HG02884 (cell line): ENCODE data around the gene TOMM70.

Experiments used
- ATAC-seq: cut with Tn5 transposase; IDR thresholded peaks from one replicate; pipeline ENCODE4 v1.9.1; 2021; ENCODE audit warnings: mild to moderate bottlenecking, moderate library complexity; ENCODE audit not compliant: unreplicated experiment

TOMM70 gene

DNA sequence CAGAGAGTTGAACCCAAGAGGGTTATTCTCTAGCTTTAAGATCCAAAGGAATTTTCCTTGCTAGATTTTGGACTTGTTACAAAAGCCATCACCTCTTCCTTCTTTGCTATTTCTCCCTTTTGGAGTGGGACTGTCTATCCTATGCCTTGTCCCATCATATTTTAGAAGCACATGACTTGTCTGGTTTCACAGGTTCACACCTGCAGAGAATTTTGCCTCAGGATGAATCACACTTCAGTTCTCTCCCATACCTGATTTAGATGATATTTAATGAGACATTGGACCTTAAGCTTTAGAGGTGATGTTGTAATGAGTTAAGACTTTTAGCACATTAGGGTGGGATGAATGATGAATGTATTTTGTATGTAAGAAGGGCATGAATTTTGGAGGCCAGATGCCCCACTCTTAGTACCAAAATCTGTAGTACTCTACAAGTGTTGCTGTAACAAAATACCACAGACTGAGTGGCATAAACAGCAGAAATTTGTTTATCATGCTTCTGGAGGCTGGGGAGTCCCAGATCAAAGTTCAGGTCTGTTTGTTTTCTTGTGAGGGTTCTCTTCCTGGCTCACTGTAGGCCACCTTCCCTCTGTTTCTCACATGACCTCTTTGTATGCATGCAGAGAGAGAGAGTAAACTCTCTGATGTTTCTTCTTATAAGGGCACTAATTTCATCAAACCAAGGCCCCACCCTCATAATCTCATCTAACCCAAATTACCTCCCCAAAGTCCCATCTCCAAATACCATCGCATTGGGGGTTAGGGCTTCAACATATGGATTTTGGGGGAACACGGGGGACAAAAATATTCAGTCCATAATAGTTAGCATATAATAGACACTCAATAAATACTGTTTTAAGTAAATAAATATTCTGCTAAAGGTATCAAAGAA, 10.4 kb upstream of the TOMM70 start:
- ATAC-seq: no peak

DNA sequence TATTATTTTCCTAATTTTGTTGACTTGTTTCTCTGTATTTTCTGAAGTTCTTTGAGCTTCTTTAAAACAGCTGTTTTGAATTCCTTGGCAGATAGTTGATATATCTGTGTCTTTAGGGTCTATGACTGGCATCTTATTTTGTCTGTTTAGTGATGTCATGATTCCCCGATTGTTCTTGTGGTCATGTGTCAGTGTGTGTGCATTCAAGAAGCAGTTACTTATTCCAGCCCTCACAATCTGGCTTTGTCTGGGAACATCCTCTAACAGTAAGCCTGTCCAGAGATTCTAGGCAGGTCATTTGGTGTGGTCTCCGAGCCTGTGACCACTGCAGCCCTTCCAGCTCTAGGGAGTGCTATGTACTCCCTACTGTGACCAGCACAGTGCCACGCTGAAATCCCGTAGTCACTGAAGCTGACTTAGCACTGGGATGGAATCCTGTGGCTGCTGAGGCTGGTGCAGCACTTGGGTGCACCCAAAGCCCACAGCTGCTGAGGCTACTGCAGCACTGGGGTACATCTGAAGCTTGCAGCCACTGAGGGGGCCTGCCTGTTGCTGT, 7.2 kb upstream of the TOMM70 start:
- no peak for ATAC-seq

DNA sequence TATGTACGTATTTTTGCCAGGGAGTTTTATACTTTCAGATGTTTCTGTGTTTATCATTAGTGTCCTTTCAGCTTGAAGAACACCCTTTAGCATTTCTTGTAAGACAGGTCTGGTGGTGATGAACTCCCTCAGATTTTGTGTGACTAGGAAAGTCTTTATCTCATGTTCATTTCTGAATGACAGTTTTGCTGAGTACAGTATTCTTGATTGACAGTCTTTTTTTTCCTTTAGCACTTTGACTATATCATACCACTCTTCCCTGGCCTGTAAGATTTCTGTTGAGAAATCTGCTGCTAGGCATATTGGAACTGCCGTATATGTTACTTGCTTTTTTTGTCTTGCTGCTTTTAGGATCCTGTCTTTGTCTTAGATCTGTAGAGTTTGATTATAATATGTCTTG, 6.3 kb upstream of the TOMM70 start:
- ATAC-seq: no peak

DNA sequence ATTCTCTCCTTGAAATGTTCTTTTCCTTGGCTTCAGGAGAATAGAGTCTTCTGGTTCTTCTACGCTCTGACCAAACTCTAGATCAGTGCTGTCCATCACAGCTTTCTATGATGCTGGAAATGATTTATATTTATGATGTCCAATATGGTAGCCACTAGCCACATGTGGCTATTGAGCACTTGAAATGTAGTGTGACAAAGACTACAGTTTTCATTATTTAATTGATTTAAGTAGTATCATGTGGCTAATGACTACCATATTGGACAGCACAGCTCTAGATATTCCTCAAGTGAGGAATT, 3.3 kb upstream of the TOMM70 start:
- no peak for ATAC-seq

DNA sequence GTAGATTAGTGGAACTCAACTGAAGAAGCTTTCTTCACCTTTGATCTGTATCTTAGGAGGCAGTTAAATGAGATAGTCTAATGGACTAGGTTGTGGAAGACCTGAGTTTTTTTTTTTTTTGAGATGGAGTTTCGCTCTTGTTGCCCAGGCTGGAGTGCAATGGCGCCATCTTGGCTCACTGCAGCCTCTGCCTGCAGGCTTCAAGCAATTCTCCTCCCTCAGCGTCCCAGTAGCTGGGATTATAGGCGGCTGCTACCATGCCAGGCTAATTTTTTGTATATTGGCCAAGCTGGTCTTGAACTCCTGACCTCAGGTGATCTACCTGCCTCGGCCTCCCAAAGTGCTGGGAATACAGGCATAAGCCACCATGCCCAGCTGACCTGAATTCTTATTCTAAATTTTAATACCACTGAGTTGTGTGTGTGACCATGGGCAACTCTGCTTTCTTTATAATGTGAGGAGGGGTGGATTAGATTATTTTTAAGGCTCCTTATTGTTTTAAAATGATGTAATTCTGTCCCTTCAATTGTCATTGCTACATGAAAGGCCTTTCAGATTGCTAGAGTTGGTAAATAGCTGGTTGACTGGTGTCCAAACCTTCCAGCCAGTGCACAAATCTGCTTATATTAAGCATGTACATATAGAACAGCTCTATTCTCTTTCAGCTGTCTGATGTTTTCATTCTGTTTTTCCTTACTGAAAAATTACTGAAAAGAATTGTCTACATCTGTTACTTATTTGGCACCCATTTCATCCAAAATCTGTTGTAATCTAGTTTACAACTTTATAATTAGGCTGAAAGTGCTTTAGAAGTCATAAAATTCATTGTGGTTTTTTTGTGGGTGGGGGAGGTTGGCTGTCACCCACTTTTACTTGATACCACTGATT, 2.7 kb upstream of the TOMM70 start:
- no peak for ATAC-seq

DNA sequence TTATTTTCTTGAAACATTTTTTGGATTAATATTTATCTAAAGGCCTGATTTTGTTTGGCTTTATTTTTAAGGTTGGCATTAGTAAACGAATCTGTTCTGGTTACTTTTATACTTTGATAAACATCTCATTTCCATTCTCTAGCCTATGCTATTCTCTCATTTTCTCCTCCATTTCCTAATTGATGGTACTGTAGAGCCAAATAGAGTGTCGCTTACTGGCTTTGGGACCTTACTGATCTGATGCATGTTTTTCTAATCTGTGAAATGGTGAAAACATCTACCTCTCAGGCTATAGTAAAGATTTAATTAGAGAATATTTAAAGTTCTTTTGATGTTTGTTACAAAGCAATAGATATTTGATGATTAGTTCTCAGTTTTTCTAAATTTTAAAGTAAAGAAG, 2.0 kb upstream of the TOMM70 start:
- ATAC-seq: no peak

DNA sequence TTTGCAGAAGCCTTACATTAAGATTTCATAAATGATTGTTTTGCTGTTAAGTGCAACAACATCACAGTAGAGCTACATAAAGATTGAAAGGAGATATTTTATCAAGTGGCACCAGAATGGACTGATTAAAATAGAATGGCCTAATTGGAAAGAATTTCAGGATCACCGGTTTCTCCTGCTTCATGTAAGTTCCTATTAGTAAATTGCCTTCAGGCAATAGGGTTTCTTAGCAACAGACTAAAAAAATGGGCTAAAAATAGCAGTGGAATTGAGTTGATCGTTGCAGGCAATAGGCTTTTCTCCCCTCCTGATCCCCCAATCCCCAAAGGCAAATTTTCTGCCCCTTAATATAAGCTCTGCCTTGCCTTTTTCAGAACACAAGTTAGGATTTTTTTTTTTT, 1.4 kb upstream of the TOMM70 start:
- ATAC-seq: no peak

DNA sequence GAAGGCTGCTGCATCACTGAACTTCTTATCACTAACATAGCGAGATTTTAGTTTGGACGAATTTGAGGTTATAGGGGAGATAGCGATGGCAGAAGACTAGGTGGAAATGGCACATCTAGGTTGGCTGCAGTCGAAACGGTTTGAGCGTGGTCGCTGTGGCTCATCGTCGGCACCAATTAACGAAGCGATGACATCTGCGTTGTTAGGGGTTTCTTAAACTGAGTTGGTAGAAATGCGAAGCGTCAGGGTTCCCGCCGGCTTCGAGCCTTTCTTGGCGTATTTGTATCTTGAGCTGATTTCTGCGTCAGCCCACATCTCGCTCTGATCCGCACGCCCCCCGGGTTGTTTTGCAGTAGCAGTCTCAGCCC, 769 bp upstream of the TOMM70 start:
- ATAC-seq: peak; percentile 14

DNA sequence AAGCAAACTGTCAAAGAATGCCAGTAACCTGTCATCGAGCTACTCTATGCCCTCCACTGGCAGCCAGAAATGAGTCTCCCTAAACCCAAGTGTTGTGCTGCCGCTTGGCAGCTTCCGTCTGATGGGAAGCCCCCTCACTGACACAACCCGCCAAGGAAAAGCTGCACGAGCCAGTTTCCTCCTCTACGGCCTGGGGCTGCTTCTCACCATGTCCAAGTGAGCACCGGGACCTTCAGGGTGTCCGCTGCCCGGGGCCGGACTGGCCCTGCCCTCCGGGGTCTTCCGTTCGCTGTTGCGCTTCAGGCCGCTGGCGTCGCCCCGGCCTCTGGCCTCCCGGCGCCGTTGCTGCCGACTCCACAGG, 490 bp downstream of the TOMM70 start:
- ATAC-seq: peak; percentile 3

DNA sequence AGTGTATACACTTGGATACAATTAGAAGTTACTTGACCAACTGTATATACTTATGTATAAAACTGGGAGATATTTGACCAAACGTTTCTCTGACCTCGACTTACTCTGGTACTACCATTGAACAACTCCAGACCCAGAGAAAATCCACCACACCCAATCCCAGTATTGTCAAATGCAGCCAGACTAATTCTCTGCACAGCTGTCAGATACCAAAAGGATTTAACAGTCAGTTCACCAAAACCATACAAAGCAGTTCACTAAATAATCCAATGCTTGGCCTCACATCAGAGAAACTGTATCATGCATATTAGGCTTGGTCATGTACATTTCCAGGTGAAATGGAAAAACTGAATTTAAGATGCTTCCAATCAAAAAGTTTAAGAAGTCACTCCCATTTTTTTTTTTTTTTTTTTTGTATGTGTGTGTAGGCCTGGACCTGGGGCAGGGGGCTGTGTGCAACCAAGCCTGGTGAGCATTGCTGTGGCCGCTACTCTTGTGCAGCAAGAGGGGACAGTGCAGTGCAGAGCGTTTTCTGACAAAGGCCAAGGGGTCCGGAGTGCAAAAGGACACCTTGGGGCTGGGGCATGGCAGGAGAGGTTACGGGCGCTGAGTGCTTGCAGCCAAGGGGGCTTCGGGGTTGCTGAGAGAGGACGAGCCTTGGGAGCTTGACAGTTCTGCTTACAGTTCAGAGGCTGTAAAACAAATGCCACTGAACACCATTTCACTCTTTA, 1.4 kb downstream of the TOMM70 start:
- no peak for ATAC-seq

DNA sequence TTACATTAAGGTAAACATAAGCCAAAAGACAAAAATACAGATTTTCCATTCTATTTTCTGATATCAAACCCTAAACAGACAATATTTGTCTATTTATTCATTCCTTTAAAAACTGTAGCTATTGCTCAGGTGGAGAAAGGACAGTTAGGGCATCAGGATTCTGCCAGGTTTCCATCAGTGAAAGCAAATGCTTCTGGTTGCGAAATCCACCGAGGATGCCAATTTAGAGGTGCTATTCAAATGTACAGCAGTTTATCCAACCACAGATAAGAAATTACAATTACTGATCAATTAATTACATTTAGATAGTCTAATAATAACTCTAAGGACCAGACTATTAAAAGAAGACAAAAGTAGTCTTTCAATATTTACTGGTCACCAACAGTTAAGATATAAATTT, 3.9 kb downstream of the TOMM70 start:
- ATAC-seq: no peak

DNA sequence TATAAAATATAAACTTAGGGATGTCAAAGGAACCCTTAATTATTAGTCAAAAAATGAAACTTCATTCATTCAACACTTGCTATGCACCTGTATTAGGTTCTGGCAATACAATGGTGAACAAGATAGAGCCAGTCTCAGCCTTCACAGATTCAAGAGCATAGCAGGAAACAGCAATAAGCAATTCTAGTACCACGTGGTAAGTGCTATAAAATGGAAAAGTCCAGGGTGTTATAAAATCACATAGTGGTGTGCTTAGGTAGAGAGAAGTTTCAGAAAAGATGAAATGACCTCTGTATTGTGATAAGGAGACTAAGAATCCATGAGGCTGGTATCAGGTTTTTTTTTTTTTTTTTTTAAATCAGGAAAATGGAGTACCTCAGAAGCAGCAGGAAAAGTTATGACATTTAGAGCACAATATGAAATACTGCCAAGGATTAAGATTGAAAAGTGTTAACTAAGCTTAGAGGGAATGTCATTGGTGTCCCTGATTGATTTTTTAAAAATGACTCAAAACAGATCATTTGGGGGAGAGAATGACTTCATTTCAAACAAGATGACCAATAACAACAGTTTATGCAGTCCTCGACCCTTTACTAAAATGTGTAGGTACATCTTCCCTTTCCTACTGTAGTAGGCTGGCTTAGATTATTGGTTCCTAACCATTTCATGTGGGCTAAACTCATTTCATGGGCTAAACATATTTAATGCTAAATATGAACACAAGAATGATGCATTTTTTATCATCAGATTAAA, 5.0 kb downstream of the TOMM70 start:
- no peak for ATAC-seq

DNA sequence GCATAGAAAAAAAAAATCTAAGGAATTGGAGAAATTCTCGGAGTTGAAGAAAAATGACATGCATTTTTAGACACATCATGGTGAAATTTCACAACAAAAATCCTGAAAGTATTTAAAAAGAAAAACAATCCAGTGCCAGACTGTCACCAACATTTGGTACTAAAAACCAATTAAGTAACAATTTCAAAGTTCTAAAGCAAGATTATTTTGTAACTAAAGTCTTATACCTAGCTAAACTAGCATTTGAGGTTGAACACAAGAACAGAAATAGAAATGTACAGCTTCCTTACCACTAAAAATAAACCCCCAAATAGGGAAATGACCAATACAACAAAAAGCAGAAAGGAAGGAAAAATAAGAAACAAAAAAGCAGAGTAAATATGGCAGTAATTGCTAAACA, 11.9 kb downstream of the TOMM70 start:
- no peak for ATAC-seq

DNA sequence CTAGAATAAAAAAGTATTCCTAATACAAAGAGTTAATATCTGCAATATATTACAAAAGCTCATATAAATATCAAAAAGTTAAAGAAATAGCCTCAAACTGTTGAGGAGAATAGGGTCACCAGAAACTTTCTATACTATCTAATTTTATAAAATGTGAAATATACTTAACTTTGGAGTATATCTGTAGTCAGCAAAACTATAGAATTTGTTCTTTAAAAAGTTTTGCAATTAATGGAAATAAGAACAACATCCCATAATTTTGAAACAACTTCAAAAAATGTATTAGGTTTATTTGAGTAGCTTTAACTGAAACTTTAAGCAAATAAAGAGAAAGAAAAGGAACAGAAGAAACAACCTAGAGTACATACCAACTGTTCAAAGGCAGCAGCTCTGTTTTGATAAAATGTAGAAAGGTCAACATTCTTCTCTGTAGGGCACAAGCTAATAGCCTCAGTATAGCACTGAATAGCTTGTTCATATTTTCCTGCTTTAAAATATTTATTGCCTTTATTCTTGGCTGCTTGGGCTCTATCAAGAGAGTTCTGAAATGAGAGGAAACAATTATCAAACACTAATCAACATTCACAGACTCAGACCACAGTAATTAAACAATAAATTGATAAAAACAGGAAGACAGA, 14.3 kb downstream of the TOMM70 start:
- no peak for ATAC-seq

DNA sequence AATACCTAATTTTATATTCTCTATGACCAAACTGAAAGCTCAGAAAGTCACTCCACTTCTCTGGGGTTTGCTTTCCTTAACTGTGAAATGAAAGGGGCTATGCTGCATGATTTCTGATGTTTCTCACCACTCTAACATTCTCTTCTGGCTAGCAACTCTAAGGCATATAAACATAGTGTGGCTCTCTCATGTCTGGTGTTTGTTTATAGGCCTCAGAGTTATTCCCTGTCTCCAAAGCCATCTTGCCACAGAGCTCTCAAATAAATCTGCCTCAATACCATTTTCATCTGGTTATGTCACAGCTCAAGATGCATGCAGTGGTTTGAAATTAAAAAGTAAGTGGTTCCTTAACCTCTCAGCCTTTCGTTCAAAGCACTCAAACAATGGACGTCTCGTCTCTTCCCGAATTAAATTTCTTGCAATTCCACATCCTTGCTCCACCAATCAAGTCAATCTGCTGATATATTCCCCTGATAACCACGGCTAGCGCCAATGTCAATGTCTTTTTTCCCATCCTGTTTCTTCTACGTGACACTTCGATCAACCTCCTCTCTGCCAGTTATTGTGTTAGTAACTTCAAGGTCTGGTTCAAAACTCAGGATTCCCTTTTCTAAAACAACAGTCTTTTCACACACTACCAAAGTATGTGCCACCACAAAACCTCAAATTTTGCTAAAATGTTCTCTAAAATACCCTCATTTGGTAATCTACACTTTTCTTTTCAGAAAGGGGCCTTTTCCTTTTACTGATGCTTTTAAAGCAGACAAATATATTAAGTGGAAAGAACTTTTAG, 16.0 kb downstream of the TOMM70 start:
- ATAC-seq: no peak

DNA sequence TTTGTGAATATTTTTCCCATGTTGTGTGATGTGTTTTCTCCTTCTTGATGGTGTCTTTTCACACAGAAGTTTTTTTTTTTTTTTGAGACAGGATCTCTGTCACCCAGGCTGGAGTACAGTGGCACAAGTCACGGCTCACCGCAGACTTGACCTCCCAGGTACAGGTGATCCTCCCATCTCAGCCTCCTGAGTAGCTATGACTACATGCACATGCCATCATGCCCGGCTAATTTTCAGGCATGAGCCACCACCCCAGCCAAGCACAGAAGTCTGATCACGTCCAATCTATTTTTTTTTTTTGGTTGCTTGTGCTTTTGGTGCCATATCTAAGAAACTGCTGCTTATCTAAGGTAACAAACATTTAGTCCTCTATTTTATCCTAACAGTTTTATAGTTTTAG, 24.6 kb downstream of the TOMM70 start:
- ATAC-seq: no peak

DNA sequence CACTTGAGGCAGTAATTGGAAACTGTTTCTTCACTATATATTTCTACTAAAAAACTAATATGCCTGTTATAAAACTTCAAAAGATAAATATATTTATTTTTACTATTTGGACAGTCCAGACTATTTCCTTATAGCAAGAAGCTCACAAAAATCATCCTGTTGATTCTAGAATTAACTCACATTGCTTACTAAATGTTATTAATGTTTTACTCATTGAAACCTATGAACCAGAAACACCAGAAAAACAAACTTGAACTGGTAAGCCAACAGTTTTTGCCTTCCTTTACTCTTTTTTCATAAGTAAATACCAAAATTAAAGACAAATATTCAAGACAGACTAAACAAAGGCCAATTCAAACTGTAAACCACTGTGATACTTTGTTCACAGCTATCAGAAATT, 26.4 kb downstream of the TOMM70 start:
- ATAC-seq: no peak

DNA sequence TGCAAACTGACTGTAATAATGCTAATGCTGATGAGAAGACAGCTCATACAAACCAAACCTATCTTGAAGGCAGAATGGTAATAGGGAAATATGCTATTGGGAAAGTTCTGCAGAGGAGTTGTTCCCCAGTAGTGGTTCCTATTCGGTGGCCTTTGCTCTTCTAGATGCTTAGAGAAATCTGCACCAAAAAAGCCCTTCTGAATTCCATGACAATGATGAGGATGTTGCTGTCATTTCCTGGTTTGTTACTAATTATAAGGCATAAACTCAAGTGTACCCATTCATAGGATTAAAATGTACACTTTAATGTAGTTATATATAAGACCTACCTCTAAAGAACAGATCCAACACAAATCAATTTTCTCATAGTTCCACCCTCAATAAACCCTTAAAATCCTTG, 30.1 kb downstream of the TOMM70 start:
- no peak for ATAC-seq

DNA sequence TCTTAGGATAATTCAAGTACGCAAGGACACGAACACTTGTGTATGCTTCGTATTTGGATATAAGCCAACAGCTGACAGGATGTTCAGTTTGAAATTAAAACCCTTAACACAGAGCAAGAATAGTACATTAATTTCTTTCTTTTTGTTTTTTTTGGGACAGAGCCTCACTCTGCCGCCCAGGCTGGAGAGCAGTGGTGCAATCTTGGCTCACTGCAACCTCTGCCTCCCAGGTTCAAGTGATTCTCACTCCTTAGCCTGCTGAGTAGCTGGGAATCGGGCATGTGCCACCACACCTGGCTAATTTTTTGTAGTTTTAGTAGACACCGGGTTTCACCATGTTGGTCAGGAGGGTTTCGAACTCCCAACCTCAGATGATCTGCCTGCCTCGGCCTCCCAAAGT, 32.4 kb downstream of the TOMM70 start:
- ATAC-seq: no peak
